HG02870 (cell line): Measurements from ENCODE around the gene EBP.
A peak's percentile ranks its signal among the peaks of the same experiment; 100 is the strongest.
"Not testable (repeated sequence)": the region's sequence is repeated elsewhere in the genome, so short reads cannot be mapped to it uniquely, and the experiment has no call there.

Experiments used
- ATAC-seq: cut with Tn5 transposase; IDR thresholded peaks from one replicate; pipeline ENCODE4 v1.9.1; 2021; ENCODE audit warnings: mild to moderate bottlenecking, moderate library complexity; ENCODE audit not compliant: unreplicated experiment

Gene EBP

GRCh38 chrX:48520976-48521352, 644 bp upstream of the EBP start:
- ATAC-seq = no peak

GRCh38 chrX:48522291-48522690, 683 bp downstream of the EBP start:
- no peak for ATAC-seq

GRCh38 chrX:48523682-48524081, 2.1 kb downstream of the EBP start:
- ATAC-seq = no peak

GRCh38 chrX:48525853-48526252, 4.2 kb downstream of the EBP start:
- not testable (repeated sequence) for ATAC-seq

GRCh38 chrX:48530736-48531135, 9.1 kb downstream of the EBP start:
- no peak for ATAC-seq

GRCh38 chrX:48531358-48531959, 9.9 kb downstream of the EBP start:
- ATAC-seq = no peak

GRCh38 chrX:48532161-48532560, 10.6 kb downstream of the EBP start:
- ATAC-seq = no peak

- ATAC-seq = no peak
Observed at GRCh38 chrX:48533165-48533564, 11.6 kb downstream of the EBP start.

GRCh38 chrX:48538641-48539344, 17.2 kb downstream of the EBP start:
- no peak for ATAC-seq

GRCh38 chrX:48539345-48540027, 17.9 kb downstream of the EBP start, which contains the start of gene TBC1D25:
Gene TBC1D25 (plus strand): TSS chrX:48539714. CDS start chrX:48539798, 84 bp downstream.
- ATAC-seq = peak; percentile 79

GRCh38 chrX:48540028-48540375, 18.4 kb downstream of the EBP start:
- peak; percentile 33 for ATAC-seq

GRCh38 chrX:48540480-48540879, 18.9 kb downstream of the EBP start:
- no peak for ATAC-seq

GRCh38 chrX:48541140-48541814, 19.7 kb downstream of the EBP start:
- no peak for ATAC-seq

- no peak for ATAC-seq
Observed at GRCh38 chrX:48548871-48549270, 27.3 kb downstream of the EBP start.

GRCh38 chrX:48555731-48556325, 34.2 kb downstream of the EBP start:
- ATAC-seq = not testable (repeated sequence)

GRCh38 chrX:48558271-48558670, 36.7 kb downstream of the EBP start:
- ATAC-seq = no peak

- ATAC-seq = no peak
Observed at GRCh38 chrX:48559636-48560035, 38.0 kb downstream of the EBP start.

- ATAC-seq = no peak
Observed at GRCh38 chrX:48560056-48560455, 38.4 kb downstream of the EBP start.

- no peak for ATAC-seq
Observed at GRCh38 chrX:48560681-48561080, 39.1 kb downstream of the EBP start.

- peak; percentile 46 for ATAC-seq
Observed at GRCh38 chrX:48569958-48570357, 48.4 kb downstream of the EBP start.

GRCh38 chrX:48573690-48574269, 52.2 kb downstream of the EBP start:
- ATAC-seq = no peak
